HG03432 (cell line): ENCODE results near the gene RPS6KA5.
"Not testable (repeated sequence)": the region's sequence is repeated elsewhere in the genome, so short reads cannot be mapped to it uniquely, and the experiment has no call there.

Experiments used
- ATAC-seq: cut with Tn5 transposase; IDR thresholded peaks from one replicate; pipeline ENCODE4 v1.9.1; 2021; ENCODE audit warnings: mild to moderate bottlenecking, moderate library complexity; ENCODE audit not compliant: unreplicated experiment

The RPS6KA5 gene

GRCh38 chr14:91060351-91061055 is at the start of gene RPS6KA5:
Gene RPS6KA5, minus strand, starts transcription at chr14:91060641. Its CDS starts 207 bp downstream, at chr14:91060434.
- ATAC-seq = peak; percentile 88

- no peak for ATAC-seq
These were observed 48.6 kb upstream of the RPS6KA5 start for GRCh38 chr14:91108941-91109611.

- ATAC-seq = no peak
These were observed 42.7 kb upstream of the RPS6KA5 start for GRCh38 chr14:91103116-91103515.

- no peak for ATAC-seq
These were observed 39.7 kb upstream of the RPS6KA5 start for GRCh38 chr14:91100102-91100501.

GRCh38 chr14:91098591-91098990 is 38.1 kb upstream of the RPS6KA5 start:
- no peak for ATAC-seq

- not testable (repeated sequence) for ATAC-seq
These were observed 37.2 kb upstream of the RPS6KA5 start for GRCh38 chr14:91097657-91098056.

- no peak for ATAC-seq
These were observed 34.7 kb upstream of the RPS6KA5 start for GRCh38 chr14:91095178-91095577.

GRCh38 chr14:91094772-91095171 is 34.3 kb upstream of the RPS6KA5 start:
- no peak for ATAC-seq

- ATAC-seq = not testable (repeated sequence)
These were observed 33.5 kb upstream of the RPS6KA5 start for GRCh38 chr14:91093743-91094472.

- no peak for ATAC-seq
These were observed 31.6 kb upstream of the RPS6KA5 start for GRCh38 chr14:91092073-91092472.

- ATAC-seq = no peak
These were observed 30.3 kb upstream of the RPS6KA5 start for GRCh38 chr14:91090743-91091142.

- no peak for ATAC-seq
These were observed 29.6 kb upstream of the RPS6KA5 start for GRCh38 chr14:91089958-91090535.

GRCh38 chr14:91088585-91089235 is 28.3 kb upstream of the RPS6KA5 start:
- ATAC-seq = no peak

GRCh38 chr14:91087470-91087869 is 27.0 kb upstream of the RPS6KA5 start:
- not testable (repeated sequence) for ATAC-seq

- ATAC-seq = no peak
These were observed 24.1 kb upstream of the RPS6KA5 start for GRCh38 chr14:91084516-91084915.

GRCh38 chr14:91082282-91082681 is 21.8 kb upstream of the RPS6KA5 start:
- ATAC-seq = no peak

GRCh38 chr14:91080071-91080470 is 19.6 kb upstream of the RPS6KA5 start:
- ATAC-seq = no peak

- peak; percentile 90 for ATAC-seq
These were observed 17.8 kb upstream of the RPS6KA5 start for GRCh38 chr14:91078095-91078737.

- ATAC-seq = no peak
These were observed 15.1 kb upstream of the RPS6KA5 start for GRCh38 chr14:91075553-91075952.

- ATAC-seq = no peak
These were observed 10.1 kb upstream of the RPS6KA5 start for GRCh38 chr14:91070572-91070971.
